Measurements from ENCODE around the gene FKBP2.

Gene FKBP2

DNA sequence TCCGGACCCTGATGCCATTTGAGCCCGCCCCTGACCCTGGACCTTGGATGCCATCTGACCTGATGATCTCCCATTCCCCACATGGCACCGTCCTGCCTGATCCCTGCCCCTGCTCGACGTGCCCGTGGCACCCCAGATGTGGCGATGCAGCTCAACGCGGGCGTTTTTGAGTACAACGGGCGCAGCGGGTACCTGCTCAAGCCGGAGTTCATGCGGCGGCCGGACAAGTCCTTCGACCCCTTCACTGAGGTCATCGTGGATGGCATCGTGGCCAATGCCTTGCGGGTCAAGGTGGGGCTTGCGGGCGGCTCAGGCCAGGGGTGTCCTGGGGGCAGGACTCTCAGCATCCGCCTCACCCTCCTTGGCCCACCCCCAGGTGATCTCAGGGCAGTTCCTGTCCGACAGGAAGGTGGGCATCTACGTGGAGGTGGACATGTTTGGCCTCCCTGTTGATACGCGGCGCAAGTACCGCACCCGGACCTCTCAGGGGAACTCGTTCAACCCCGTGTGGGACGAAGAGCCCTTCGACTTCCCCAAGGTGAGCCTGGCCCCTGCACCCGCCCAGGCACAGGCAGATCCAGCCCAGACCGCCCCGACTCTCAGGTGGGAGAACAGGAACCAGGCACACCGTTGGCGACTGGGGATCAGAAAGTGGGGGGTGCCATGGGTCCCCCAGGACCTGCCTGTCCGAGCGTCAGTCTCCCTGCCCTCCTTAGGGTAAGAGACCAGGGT, 21.5 kb downstream of the FKBP2 start:
- DNase-seq, result no peak

DNA sequence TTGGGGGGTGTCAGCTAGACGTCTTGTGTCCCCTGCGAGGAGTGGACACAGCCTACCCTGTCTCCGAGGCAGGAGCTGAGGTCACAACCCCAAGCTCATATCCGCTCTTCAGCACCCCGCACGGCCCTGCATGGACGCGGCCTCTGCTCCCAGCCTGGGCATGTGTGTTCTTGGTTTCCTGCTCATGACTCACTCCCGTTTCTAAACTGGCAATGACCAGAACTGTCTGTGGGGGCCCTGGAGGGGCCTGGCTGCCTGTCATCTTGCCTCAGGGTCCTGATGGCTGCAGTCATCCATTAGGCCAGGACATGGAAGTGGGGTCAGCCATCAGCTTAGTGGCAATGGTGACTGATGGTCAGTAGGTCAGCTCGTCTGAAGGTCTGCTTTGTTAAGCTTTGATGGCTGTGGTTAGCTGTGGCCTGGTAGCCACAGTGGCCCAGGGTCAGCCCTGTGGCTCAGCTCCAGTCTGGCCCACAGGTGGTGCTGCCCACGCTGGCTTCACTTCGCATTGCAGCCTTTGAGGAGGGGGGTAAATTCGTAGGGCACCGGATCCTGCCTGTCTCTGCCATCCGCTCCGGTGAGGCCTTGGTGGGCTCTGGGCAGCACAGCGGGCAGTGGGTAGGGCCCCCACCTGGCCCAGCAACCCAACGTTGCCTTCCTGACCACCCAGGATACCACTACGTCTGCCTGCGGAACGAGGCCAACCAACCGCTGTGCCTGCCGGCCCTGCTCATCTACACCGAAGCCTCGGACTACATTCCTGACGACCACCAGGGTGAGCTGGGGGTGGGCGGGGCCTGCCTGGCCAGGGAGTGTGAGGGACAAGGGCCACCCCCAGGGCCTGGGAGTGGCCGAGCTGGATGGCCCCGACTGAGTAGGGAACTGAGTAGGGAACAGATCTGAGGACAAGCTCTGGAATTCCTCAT, 22.4 kb downstream of the FKBP2 start:
- DNase-seq, result no peak

DNA sequence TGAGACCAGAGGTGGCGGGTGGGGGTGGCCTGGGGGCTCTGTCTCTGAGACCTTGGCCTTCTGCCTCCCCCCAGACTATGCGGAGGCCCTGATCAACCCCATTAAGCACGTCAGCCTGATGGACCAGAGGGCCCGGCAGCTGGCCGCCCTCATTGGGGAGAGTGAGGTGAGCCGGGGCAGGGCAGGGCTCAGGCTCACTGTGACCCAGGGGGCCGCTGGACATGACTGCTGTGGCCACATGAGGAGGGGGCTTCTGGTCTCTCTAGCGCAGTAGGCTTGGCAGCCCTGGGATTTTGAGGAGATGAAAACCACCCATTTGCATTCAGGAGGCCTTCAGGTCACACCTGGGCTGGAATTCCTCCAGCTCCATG, 23.0 kb downstream of the FKBP2 start:
- no peak for DNase-seq

DNA sequence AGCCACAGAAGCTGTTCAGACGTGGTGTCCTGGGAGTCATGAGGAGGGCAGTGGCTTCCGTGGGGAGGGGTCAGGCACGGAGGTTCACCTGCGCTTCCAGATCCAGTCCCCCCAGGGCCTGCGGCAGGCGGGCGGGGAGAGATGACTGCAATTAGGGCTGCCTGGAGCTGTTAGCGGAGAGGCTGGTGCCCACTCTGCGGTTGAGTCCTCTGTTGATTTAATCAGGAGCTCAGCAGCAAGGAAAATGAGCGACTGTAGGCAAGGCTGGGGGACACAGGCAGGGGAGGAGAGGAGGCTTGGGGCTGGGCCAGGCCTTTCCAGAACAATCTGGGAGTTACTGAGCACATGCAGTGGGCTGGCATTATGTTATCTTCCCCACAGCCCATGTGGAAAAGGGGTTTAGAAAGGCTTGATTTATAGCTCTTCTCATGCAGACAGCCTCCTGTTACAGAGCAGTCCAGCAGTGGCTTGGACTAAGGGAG, 23.5 kb downstream of the FKBP2 start:
- no peak for DNase-seq

DNA sequence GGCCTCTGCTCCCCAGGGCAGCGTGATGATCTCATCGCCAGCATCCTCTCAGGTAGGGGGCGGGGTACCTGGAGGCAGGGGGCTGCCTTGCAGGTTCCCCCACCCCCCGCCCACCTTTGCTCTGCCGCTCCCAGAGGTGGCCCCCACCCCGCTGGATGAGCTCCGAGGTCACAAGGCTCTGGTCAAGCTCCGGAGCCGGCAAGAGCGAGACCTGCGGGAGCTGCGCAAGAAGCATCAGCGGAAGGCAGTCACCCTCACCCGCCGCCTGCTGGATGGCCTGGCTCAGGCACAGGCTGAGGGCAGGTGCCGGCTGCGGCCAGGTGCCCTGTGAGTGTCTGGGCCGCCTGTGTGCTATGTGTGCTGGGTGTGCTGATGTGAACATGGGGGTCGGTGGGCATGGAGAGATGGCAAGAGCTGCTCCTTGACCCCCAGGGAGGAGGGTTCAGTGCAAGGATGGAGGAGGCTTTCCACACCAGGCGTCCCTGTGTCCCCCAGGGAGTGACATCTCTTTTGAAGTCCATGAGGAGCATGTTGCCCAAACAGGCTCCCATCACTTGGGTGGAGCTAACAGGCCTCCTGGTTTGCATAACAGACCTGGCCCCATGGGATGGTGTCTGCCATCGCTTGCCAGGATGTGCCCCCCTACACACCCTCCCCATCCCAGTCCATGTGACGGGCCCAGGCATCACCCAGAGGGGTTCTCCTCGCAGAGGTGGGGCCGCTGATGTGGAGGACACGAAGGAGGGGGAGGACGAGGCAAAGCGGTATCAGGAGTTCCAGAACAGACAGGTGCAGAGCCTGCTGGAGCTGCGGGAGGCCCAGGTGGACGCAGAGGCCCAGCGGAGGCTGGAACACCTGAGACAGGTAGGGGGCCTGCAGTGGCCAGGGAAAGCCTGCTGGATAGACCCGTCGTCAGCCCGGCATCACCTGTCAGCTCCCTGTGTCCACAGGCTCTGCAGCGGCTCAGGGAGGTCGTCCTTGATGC, 24.6 kb downstream of the FKBP2 start:
- DNase-seq, result no peak

DNA sequence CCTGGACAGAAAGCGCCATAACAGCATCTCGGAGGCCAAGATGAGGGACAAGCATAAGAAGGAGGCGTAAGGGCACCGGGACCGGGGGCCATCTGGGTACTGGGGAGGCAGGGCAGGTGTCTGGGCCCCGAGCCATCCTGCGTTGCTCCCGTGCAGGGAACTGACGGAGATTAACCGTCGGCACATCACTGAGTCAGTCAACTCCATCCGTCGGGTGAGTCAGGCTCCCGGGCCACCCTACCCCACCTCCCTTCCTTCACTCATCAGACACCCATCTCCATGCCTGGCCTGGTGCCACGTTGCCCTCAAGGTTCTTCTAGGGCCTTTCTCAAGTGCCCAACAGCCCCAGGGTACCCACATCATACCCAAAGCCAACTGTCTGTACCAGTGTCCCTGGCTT, 25.4 kb downstream of the FKBP2 start:
- DNase-seq, result no peak

DNA sequence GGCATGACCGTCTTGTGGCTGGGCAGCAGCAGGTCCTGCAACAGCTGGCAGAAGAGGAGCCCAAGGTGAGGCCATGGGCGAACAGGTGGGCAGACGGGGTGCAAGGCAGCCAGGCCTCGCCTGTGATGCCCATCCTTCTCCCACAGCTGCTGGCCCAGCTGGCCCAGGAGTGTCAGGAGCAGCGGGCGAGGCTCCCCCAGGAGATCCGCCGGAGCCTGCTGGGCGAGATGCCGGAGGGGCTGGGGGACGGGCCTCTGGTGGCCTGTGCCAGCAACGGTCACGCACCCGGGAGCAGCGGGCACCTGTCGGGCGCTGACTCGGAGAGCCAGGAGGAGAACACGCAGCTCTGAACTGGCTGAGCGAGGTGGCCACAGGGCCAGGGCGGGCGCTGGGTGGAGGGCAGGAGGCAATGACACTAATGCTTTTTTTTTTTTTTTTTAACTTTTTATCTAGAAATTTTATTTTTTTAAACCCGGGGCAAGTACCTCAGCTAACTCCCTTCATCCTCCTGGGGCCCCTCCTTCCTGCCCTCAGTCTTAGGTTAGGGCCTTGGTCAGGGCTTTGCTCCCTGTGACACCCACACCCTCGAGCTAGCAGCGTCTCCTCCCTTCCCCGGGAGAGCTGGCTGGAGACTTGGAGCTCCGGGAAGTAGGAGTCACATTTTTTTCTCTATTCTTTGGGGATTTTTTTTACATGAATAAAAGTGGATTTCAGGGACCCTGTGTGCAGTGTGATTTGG, 26.5 kb downstream of the FKBP2 start:
- DNase-seq, result no peak

DNA sequence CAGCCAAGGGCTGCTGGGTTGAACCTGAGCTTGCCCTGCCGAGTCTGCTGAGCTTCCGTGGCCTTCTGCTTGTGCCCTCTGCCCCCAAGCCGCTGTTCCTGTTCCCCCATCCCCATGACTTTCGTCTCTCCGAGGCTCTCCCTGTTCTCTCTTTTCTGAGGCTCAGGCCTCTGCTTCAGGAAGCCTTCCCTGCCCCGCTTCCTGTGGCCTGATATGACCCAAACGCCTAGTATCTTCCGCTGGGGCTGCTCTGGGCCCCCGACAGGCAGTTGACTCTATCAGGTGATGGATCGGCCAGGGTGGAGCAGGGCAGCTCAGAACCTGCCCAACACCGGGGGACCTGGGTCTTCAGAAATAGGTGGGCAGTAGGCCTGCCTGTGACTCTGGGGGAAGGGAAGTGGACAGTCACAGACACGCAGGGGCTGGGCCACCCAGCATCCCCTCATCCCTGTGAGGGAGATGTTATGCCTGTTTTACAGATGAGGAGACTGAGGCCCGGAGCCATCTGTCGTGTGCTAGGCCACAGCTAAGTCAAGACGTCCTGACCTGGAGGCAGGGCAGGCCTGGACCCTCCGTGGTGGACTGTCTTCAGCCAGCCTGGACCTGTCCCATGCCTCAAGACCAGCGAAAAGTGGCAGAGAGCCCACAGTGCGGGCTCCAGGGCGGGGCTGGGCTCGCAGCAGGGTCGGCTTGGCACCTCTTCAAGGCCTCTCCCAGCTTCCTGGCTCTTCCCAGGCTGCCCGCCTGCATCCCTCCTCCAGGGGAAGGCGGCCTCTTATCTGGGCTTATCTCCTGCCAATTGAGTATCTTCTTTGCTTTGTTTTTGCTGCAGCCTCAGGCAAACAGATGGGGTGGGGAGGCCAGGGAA, 27.4 kb downstream of the FKBP2 start:
- DNase-seq, result peak in 5 of 58 donors; percentile 17 to 33 (median 26)

DNA sequence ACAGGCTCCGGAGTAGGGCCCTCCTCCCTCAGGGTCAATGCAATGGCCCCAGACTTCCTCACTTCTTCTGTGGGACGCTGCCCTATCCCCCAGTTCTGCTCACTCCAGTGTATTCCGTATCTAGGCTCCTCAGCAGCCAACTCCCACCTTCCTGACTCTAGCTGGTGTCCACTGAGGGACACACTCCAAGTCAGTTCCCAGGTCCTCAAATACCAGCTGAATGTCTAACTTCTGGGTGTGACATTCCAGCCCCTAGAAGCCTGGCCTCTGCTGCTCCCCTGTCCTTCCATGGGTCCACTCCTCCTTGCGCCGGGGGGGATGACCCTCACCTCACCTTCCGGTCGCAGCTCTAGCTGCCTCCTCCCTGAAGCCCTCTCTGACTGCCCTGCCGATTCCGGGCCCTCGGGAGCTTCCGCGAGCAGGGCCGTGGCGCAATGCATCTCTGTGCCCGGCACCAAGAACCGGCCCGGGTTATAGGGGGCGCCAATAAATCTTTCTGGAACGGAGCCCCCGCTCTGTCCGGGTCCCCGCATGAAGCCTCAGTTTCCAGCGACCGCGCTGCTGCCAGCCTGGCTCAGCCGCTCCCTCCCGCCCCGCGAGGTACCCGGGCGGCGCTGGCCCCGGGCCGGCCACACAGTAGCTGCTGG, 28.1 kb downstream of the FKBP2 start:
- peak in 17 of 58 donors; percentile 56 to 77 (median 65) for DNase-seq

DNA sequence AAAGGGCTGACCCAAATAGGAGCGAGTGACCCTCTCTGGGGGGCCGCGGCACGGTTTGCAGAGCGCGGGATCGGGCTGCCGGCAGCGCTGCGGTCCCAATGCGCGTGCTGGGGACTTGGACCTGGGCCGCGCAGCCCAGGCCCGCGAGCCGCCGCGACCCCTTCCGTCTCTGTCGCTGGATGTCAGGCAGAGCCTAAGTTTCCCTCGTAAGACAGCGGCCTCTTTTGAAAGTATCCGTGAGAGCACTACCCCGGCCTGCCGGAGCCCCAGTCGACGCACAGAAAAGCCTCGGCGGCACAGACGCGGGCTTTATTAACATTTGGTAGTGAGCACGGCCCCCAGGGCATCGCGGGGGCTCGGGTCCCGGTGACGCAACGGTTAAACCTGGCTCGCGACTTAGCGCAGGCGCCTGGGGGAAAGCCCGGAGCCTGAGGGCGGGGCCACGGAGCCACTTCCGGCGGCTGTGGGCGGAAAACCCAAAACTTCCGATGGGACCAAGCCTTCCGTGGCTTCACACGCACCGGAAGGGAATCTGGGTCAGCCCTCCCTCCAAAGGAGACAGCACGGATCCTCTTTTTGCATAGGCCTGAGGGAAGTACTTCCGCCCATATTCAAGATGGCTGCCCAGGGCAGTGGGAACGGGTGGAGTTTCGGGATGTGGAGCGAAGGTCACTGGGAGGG, 28.8 kb downstream of the FKBP2 start:
- peak; percentile 80 to 100 (median 98) for DNase-seq

DNA sequence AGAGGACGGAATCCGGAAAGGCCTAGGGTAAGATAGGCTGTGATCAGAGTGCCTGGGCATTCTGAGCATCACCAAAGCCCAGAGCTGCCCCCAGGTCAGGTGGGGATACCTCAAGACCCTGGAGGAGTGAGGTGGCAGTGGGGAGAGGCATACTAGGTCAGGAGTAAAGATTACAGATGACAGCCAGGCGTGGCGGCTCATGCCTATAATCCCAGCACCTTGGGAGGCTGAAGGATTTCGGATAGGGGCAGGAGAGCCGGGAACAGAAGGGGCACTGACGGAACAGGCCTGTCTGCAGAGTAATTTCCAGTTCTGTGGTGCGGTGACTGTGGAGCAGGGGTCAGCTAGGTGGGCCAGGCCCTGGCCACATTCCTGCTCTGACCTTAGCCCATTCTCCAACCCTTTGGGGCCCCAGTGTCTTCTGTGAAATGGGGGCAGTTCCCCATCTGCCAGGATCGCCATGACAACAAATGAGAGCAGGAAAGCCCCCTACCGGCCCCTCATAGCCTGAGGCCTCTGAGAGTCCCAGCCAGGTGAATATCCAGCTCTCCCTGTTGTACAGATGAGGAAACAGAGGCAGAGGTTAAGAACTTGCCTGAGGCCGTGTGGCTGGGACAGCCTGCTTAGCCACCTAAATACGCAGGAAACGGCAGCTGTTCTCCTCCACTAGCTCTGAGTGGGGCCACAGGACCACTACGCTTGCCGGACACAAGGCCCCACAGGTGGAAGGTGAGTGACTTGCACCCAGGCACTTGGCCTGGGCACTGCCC, 34.3 kb downstream of the FKBP2 start:
- DNase-seq, result no peak

DNA sequence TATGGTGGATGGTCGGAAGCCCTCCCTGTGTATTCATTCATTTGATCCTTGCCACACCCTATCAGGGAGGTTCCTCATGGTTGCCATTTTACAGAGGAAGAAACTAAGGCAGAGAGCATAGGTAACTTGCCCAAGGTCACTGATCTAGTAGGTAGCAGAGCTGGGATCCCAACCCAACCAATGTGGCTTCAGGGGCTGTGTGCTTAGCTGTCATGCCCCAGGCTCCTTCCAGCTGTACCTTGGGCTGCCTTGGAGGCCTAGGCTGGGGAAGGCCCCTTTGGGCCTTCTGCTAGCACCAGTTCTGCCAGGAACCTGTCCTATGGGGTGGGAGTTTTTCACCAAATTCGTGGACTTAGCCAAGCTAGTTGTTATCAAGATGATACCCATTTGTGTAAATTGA, 34.9 kb downstream of the FKBP2 start:
- DNase-seq, result no peak

DNA sequence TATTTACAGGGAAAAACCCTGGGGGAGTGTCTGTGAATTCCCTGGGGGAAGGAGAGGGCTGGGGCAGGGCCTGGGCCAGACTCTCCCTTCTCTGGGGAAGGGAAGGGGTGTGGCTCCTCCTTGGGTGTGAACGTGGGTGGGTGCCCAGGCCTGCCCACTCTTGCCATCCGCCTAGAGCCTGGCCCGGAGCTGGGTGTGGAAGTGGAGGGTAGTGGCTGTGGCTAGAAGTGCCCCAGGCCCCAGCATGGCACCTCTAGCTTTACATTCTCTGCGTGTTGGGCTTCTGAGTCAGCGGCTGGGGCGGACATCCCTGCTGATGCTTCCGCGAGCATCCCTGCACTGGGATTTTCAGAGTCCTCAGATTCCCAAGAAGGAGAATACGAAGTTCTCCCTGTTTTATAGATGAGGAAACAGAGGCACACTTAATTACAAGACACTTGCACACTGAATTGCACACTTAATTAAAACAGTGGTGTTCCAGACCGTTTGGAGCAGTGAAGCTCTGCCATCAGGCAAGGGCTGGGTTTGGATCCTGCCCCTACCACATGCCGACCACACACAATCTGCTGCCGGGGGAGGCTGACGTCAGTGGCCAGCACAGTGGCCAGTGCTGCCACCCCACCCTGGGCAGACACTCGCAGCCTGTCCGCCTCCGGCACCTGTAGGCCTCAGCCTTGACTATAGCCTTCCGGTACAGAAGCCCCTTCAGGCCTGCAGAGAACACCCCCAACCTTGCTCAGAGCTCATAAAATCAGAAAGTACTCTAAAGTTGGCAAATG, 35.9 kb downstream of the FKBP2 start:
- peak in 1 of 58 donors; percentile 27 for DNase-seq

DNA sequence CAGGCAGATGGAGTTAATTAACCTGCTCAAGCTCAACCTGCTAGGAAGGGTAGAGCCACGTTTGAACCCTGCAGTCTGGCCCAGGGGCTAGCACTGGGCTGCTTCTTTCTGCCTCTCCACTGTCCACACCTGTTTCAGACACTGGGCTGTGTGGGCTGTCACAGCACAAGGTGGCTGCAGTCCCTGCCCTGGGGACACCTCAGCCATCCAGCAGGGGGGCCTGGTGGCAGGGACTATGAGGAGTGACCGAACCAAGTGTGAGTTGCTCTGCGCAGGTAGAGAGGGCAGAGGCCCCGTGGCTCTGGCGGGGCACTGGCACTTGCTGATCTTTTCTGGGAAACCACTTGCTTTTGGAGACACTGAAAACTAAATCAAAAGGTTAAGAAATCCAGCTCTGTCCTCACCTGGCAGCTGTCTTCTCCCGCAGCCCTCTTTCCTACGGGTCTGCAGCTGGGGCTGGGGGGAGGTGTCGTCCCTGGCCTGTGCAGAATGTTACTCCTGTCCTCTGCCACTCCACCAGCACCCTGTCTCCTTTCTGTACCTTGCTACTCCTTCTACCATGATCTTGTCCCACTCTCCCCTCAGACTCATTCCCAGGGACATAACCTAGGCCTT, 37.8 kb downstream of the FKBP2 start:
- DNase-seq, result no peak

DNA sequence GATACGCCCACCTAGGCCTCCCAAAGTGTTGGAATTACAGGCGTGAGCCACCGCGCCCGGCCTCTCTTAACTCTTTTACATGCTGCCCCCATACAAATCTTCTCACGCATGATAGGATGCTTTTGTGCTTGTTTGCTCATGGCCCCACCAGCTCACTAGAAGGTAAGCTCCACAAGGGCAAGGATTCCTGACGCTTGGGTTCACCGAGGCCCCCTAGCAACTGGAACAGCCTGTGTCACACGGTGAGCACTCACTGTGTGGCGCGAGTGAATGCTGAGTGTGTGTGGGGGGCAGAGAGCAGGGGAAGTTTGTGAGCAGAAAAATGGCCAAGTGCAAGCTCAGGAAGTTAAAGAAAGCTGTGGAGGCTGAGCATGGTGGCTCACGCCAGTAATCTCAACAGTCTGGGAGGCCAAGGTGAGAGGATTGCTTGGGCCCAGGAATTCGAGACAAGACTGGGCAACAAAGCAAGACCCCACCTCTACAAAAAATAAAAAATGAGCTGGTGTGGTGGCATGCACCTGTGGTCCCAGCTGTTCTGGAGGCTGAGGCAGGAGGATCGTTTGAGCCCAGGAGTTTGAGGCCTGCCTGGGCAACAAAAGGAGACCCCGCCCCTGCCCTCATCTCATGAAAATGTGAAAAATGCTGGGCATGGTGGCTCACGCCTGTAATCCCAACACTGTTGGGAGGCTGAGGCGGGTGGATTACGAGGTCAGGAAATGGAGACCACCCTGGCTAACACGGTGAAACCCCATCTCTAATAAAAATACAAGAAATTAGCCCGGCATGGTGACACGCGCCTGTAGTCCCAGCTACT, 41.3 kb downstream of the FKBP2 start:
- no peak for DNase-seq
